ENCODE results near the gene LITAFD. TPM values are rescaled to one million over a fixed set of nuclear protein-coding genes. Genes with fewer than 3 reads are reported as not detected.

LITAFD gene
- total RNA-seq, 1 experiment from 2014 or later = not detected

DNA sequence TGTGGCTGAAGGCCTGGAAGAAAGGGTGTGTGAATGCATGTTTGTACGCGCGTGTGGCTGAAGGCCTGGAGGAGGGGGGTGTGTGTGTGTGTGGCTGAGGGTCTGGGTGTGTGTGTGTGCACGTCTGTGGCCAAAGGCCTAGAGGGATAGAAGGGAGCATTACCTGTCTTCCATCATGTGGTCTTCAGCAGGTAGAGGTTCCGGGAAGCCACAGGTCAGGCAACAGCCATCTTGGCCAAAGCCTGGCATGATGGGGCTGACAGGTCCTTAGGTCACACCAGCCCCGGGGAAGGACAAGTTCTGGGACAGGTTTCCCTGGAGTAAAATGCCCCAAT is 5.2 kb downstream of the LITAFD start:
- Histone ChIP-seq H2AFZ (ENCODE audit: low read length) (no peak overlapping the region), H3K79me2 (ENCODE audit: low read length) (no peaks in the 10 kb centered on the region), H3K27ac (ENCODE audit: low read length) (no peak overlapping the region), H3K4me1 (ENCODE audit: insufficient read depth, low read length) (peaks cover 34% of the 10 kb centered on the region), H3K9me2 (replicated peaks; ENCODE audit: low read length) (no peaks in the 10 kb centered on the region), H3K9me3 (ENCODE audit: low read length) (no peaks in the 10 kb centered on the region), H3K4me2 (ENCODE audit: low read length) (no peak overlapping the region), H3K4me3 (ENCODE audit: low read length) (no peak overlapping the region), H3K27me3 (ENCODE audit: low read length) (no peaks in the 10 kb centered on the region), H3K9ac (ENCODE audit: low read length) (no peak overlapping the region), H3K36me3 (ENCODE audit: low read depth, low read length) (no peaks in the 10 kb centered on the region; the same call in 1 of the 2 replicates), H3F3A (ENCODE audit: low read length, unreplicated experiment) (no peaks in the 10 kb centered on the region), H4K20me1 (ENCODE audit: low read length) (no peaks in the 10 kb centered on the region)
- intact Hi-C loops (cut with micrococcal nuclease) = no loop called here
- DNase-seq (no peak), ATAC-seq (no peak)
- ChIA-PET POLR2A (ENCODE audit: unreplicated experiment) (no interaction called here), CTCF (no interaction called here)
- no TSS peak for BruUV-seq (replicated peaks)
- TF ChIP-seq CTCF (conservative IDR thresholded peaks at IDR 0.05; ENCODE audit: low read depth, low read length) = no peak

- no peaks in the 10 kb centered on the region for H3K9me3 ChIP-seq (ENCODE audit: low read length)
- no TSS peak for BruUV-seq (replicated peaks)
- ChIA-PET CTCF (no interaction called here), POLR2A (ENCODE audit: unreplicated experiment) (no interaction called here)
- DNase-seq (peak; percentile 52), ATAC-seq (no peak)
- no peak overlapping the region for H3K27ac ChIP-seq (ENCODE audit: low read length)
- H3K79me2 ChIP-seq (ENCODE audit: low read length) = no peaks in the 10 kb centered on the region
- peaks cover 34% of the 10 kb centered on the region for H3K4me1 ChIP-seq (ENCODE audit: insufficient read depth, low read length)
- H4K20me1 ChIP-seq (ENCODE audit: low read length) = no peaks in the 10 kb centered on the region
- H3K36me3 ChIP-seq (ENCODE audit: low read depth, low read length) = no peaks in the 10 kb centered on the region; the same call in 1 of the 2 replicates
- no peaks in the 10 kb centered on the region for H3F3A ChIP-seq (ENCODE audit: low read length, unreplicated experiment)
- H3K4me3 ChIP-seq (ENCODE audit: low read length) = no peak overlapping the region
- no peaks in the 10 kb centered on the region for H3K27me3 ChIP-seq (ENCODE audit: low read length)
- no peaks in the 10 kb centered on the region for H3K9me2 ChIP-seq (replicated peaks; ENCODE audit: low read length)
- H2AFZ ChIP-seq (ENCODE audit: low read length) = no peak overlapping the region
- intact Hi-C loops (cut with micrococcal nuclease) = no loop called here
- H3K9ac ChIP-seq (ENCODE audit: low read length) = no peak overlapping the region
- TF ChIP-seq EZH2phosphoT487 (IDR thresholded peaks at IDR 0.05; ENCODE audit: borderline replicate concordance, low read length) (no peak), EZH2 (IDR thresholded peaks at IDR 0.05; ENCODE audit: low read length, unreplicated experiment) (no peak), CTCF (conservative IDR thresholded peaks at IDR 0.05; ENCODE audit: low read depth, low read length) (no peak)
- no peak overlapping the region for H3K4me2 ChIP-seq (ENCODE audit: low read length)
Observed at GRCh38 chr16:8887952-8888560, 5.9 kb downstream of the LITAFD start.

DNA sequence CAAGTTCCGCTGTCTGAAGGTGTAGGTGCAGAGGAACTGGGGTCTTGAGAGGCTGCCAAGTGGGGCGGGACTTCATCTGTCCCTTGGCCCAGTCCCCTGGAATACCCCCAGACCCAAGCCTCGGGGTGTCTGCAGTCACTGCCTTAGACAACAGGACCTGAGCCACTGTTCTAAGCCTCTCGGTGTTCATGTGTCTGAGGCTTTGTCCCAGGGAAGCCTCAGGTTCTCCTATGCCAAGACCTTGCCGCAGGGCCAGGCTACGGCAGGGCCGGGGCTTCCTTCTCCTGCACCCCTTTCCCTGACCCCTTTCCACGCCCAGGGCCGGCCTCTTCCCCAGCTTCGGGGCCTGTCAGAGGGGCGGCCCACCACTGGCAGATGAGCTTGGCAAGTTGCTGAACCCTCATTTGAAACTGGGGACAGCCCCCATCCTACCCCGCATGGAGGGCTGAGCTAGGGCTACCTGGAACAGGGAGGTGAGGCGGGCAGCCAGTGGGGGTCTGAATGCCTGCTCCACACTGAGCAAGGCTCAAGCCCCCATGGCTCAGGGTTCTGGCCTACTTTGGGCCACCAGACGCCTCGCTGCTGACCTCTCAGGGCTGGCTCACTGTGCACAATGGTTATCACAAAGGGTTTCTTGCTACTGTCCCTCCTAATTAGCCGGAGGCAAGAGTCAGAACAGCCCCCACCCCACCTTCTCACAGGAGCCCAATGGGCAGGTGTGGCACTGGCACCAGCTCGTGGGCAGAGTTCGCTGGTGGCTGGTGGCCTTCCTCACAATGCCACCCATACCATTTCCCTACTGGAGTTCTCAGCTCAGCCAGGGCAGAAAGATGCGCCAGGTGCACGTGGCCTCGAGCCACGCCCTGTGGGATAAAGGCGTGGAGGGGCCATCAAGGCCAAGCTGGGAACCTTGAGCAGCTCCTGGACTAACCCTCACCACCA is 7.1 kb downstream of the LITAFD start:
- no peak overlapping the region for H2AFZ ChIP-seq (ENCODE audit: low read length)
- CTCF ChIA-PET = no interaction called here
- no peaks in the 10 kb centered on the region for H4K20me1 ChIP-seq (ENCODE audit: low read length)
- intact Hi-C loops (cut with micrococcal nuclease) = no loop called here
- no peak for TF ChIP-seq EZH2 (IDR thresholded peaks at IDR 0.05; ENCODE audit: low read length, unreplicated experiment)
- TF ChIP-seq EZH2phosphoT487 (IDR thresholded peaks at IDR 0.05; ENCODE audit: borderline replicate concordance, low read length) = no peak
- TF ChIP-seq CTCF (conservative IDR thresholded peaks at IDR 0.05; ENCODE audit: low read depth, low read length) = no peak
- H3K4me2 ChIP-seq (ENCODE audit: low read length) = no peak overlapping the region
- H3K9me2 ChIP-seq (replicated peaks; ENCODE audit: low read length) = no peaks in the 10 kb centered on the region
- H3K27ac ChIP-seq (ENCODE audit: low read length) = no peak overlapping the region
- H3K9me3 ChIP-seq (ENCODE audit: low read length) = no peaks in the 10 kb centered on the region
- peaks cover 3% of the 10 kb centered on the region; the same call in 1 of the 2 replicates for H3K36me3 ChIP-seq (ENCODE audit: low read depth, low read length)
- no peak for ATAC-seq
- no peaks in the 10 kb centered on the region for H3F3A ChIP-seq (ENCODE audit: low read length, unreplicated experiment)
- no peak for DNase-seq
- no peak overlapping the region for H3K4me3 ChIP-seq (ENCODE audit: low read length)
- peaks cover 32% of the 10 kb centered on the region for H3K4me1 ChIP-seq (ENCODE audit: insufficient read depth, low read length)
- BruUV-seq (replicated peaks) = no TSS peak
- H3K9ac ChIP-seq (ENCODE audit: low read length) = no peak overlapping the region
- POLR2A ChIA-PET (ENCODE audit: unreplicated experiment) = interaction anchor here (0.6 kb wide), 1 partner anchor 42 kb away, joined by 6 read pairs; no protein-coding TSS in a partner anchor
- H3K27me3 ChIP-seq (ENCODE audit: low read length) = no peaks in the 10 kb centered on the region
- H3K79me2 ChIP-seq (ENCODE audit: low read length) = no peaks in the 10 kb centered on the region

Measured in PC-3 (cell line).